SK-N-SH (cell line): ENCODE data around the gene MAP3K19. TPM values are rescaled to one million over a fixed set of nuclear protein-coding genes. Genes with fewer than 3 reads are reported as not detected.

Experiments
- CTCF ChIA-PET: fragments of 300-600, 350-600 bp; formaldehyde crosslinking; extraction: SDS; loops from one replicate; lab custom pipeline; 2021; lab: Yijun Ruan, JAX
- POLR2A ChIA-PET: fragments of 350-600 bp; sonication (Branson Sonifier 250); formaldehyde crosslinking; extraction: SDS; loops from one replicate; lab custom pipeline; 2020; ENCODE audit warnings: antibody characterized with exemption, inconsistent platforms; lab: Yijun Ruan, JAX
- DNase-seq: peaks from one replicate; pipeline ENCODE4 v3.0.0; 2012
- H2AFZ ChIP-seq: fragments of 200-600 bp; sonication (generic); 2 replicates; pipeline ENCODE4 v1.8.1; 2016; ENCODE audit warnings: antibody characterized with exemption, mild to moderate bottlenecking, low read depth
- H3F3A ChIP-seq: fragments of 200-600 bp; sonication (generic); replicated peaks from 2 replicates; pipeline ENCODE3; 2016; ENCODE audit warnings: antibody characterized with exemption, mild to moderate bottlenecking; ENCODE audit not compliant: insufficient read depth
- H3K27ac ChIP-seq, 2 experiments: fragments of 200-500 bp in 1 of 2; fragments of 200-600 bp in 1 of 2; sonication (Bioruptor generic) in 1 of 2; sonication (generic), shearing (Covaris generic) in 1 of 2; 2 replicates each; pipeline versions ENCODE4 v1.5.1 to v1.6.1; 2014 to 2016; ENCODE audit warnings: low read depth in 2 of 2, inconsistent platforms in 1 of 2, low read length in 1 of 2, mild to moderate bottlenecking in 1 of 2, mixed read lengths in 1 of 2
- H3K27me3 ChIP-seq: fragments of 200-600 bp; sonication (generic), shearing (Covaris generic); 2 replicates; pipeline ENCODE4 v1.6.1; 2016; ENCODE audit warnings: mixed run types; ENCODE audit not compliant: insufficient read depth
- H3K36me3 ChIP-seq, 2 experiments: fragments of 200-500 bp in 1 of 2; fragments of 200-600 bp in 1 of 2; sonication (Bioruptor generic) in 1 of 2; sonication (generic) in 1 of 2; replicated peaks in 1 of 2; 2 replicates each; pipeline versions ENCODE3 to v1.5.1; 2014 to 2016; ENCODE audit warnings: low read length in 1 of 2, mild to moderate bottlenecking in 1 of 2; ENCODE audit not compliant: insufficient read depth in 2 of 2, control insufficient read depth in 1 of 2
- H3K4me1 ChIP-seq, 2 experiments: fragments of 200-500 bp in 1 of 2; fragments of 200-600 bp in 1 of 2; sonication (Bioruptor generic) in 1 of 2; sonication (generic), shearing (Covaris generic) in 1 of 2; 2 replicates each; pipeline versions ENCODE4 v1.5.1 to v1.6.1; 2014 to 2016; ENCODE audit warnings: low read depth in 1 of 2, low read length in 1 of 2, mixed run types in 1 of 2; ENCODE audit not compliant: insufficient read depth in 2 of 2, control insufficient read depth in 1 of 2
- H3K4me2 ChIP-seq: fragments of 200-600 bp; sonication (generic), shearing (Covaris generic); 2 replicates; pipeline ENCODE4 v1.6.1; 2017; ENCODE audit warnings: mixed run types
- H3K4me3 ChIP-seq, 2 experiments: fragments of 200-500 bp in 1 of 2; fragments of 200-600 bp in 1 of 2; sonication (Bioruptor generic) in 1 of 2; sonication (generic), shearing (Covaris generic) in 1 of 2; 2 replicates each; pipeline versions ENCODE4 v1.5.1 to v1.8.1; 2014 to 2016; ENCODE audit warnings: low read depth in 2 of 2, inconsistent platforms in 1 of 2, low read length in 1 of 2, mild to moderate bottlenecking in 1 of 2, mixed read lengths in 1 of 2, moderate library complexity in 1 of 2
- H3K79me2 ChIP-seq: fragments of 200-600 bp; sonication (generic); 2 replicates; pipeline ENCODE4 v1.8.1; 2017; ENCODE audit warnings: mild to moderate bottlenecking; ENCODE audit not compliant: insufficient read depth
- H3K9ac ChIP-seq: fragments of 200-600 bp; sonication (generic); 2 replicates; pipeline ENCODE4 v1.6.1; 2017; ENCODE audit warnings: mixed run types
- H3K9me2 ChIP-seq: fragments of 200-600 bp; sonication (generic); 2 replicates; pipeline ENCODE4 v1.6.1; 2017; ENCODE audit warnings: mixed run types
- H3K9me3 ChIP-seq: fragments of 200-600 bp; sonication (generic); 2 replicates; pipeline ENCODE4 v1.6.1; 2017; ENCODE audit warnings: mixed run types, mild to moderate bottlenecking, moderate library complexity
- H4K20me1 ChIP-seq: fragments of 200-600 bp; sonication (generic); 2 replicates; pipeline ENCODE4 v1.6.1; 2017; ENCODE audit warnings: mild to moderate bottlenecking, mixed run types; ENCODE audit not compliant: insufficient read depth
- CTCF ChIP-seq: fragments of 200-600 bp; sonication (generic); IDR thresholded peaks from 2 replicates; pipeline ENCODE4 v1.6.1; 2017; ENCODE audit warnings: antibody characterized with exemption, mild to moderate bottlenecking, moderate library complexity
- ELF1 ChIP-seq: IDR thresholded peaks from 2 replicates; pipeline ENCODE4 v1.4.0; 2012
- EZH2phosphoT487 ChIP-seq: fragments of 200-600 bp; sonication (generic); IDR thresholded peaks from 2 replicates; pipeline ENCODE4 v1.6.1; 2017; ENCODE audit warnings: low read depth, mixed run types, mild to moderate bottlenecking, antibody characterized with exemption, moderate library complexity, borderline replicate concordance
- FOXM1 ChIP-seq: IDR thresholded peaks from 2 replicates; pipeline ENCODE4 v1.4.0; 2012; ENCODE audit warnings: low read depth, mild to moderate bottlenecking
- GATA2 ChIP-seq: sonication (generic); formaldehyde crosslinking; IDR thresholded peaks from 2 replicates; pipeline ENCODE4 v1.5.0; 2020; ENCODE audit warnings: mild to moderate bottlenecking, missing genetic modification reagents
- MEF2A ChIP-seq: IDR thresholded peaks from 2 replicates; pipeline ENCODE4 v1.4.0; 2012; ENCODE audit warnings: low read depth, borderline replicate concordance
- NFIC ChIP-seq: IDR thresholded peaks from 2 replicates; pipeline ENCODE4 v1.4.0; 2012; ENCODE audit warnings: borderline replicate concordance
- POLR2AphosphoS5 ChIP-seq: IDR thresholded peaks from 2 replicates; pipeline ENCODE4 v1.6.1; 2012; ENCODE audit warnings: low read depth, low read length
- RAD21 ChIP-seq: IDR thresholded peaks from 2 replicates; pipeline ENCODE4 v1.6.1; 2012; ENCODE audit warnings: mild to moderate bottlenecking, low read length
- RCOR1 ChIP-seq: fragments of 150-350 bp; IDR thresholded peaks from 2 replicates; pipeline ENCODE4 v1.6.1; 2017; ENCODE audit warnings: antibody characterized with exemption, low read length
- REST ChIP-seq: IDR thresholded peaks from 2 replicates; pipeline ENCODE4 v1.6.1; 2012; ENCODE audit warnings: mild to moderate bottlenecking, low read depth, low read length, moderate library complexity
- TCF12 ChIP-seq: IDR thresholded peaks from 2 replicates; pipeline ENCODE4 v1.4.0; 2012
- TEAD4 ChIP-seq: IDR thresholded peaks from 2 replicates; pipeline ENCODE4 v1.4.0; 2012; ENCODE audit warnings: mild to moderate bottlenecking, borderline replicate concordance; ENCODE audit not compliant: insufficient read depth
- YY1 ChIP-seq: IDR thresholded peaks from 2 replicates; pipeline ENCODE4 v1.4.0; 2012; ENCODE audit warnings: low read depth, mild to moderate bottlenecking
- WGBS: methylation state at CpG from one replicate; pipeline ENCODE4 v1.1.6; 2017; ENCODE audit warnings: low lambda C conversion rate; 5-methylcytosine and 5-hydroxymethylcytosine counted together
- polyA plus RNA-seq, 3 experiments: library from polyadenylated mRNA; depleted of rRNA; stranded (reverse); fragments of >200 nt; gene quantifications; 2 replicates each; pipeline ENCODE4 v1.2.3, GENCODE V29; 2012

Gene MAP3K19
- polyA plus RNA-seq, 1 of the 3 experiments (the other 2 are of a cell fraction) = not detected

GRCh38 chr2:134999521-134999920, 47.7 kb downstream of the MAP3K19 start (continued):
- TF ChIP-seq POLR2AphosphoS5 (no peak), FOXM1 (no peak), EZH2phosphoT487 (no peak), YY1 (no peak), NFIC (no peak), MEF2A (no peak), GATA2 (CRISPR knock-in tag) (no peak), REST (no peak), RCOR1 (no peak)
- TF ChIP-seq, all 33 proteins: peak for 0

GRCh38 chr2:134988994-134989605, 58.1 kb downstream of the MAP3K19 start:
- no peak overlapping the region for H3K4me3 ChIP-seq
- POLR2A ChIA-PET = interaction anchor here (0.7 kb wide), 1 partner anchor 13 kb away, joined by 3 read pairs; no protein-coding TSS in a partner anchor
- TF ChIP-seq CTCF (peak; percentile 66), TEAD4 (no peak), ELF1 (no peak), RAD21 (peak; percentile 72), TCF12 (no peak)
- TF ChIP-seq, all 33 proteins: peak for 2
- 30% methylated on average over 3 of the region's 3 CpGs for WGBS
- Histone ChIP-seq H3K4me2 (no peak overlapping the region), H3K79me2 (no peaks in the 10 kb centered on the region), H4K20me1 (no peaks in the 10 kb centered on the region), H3K9me3 (no peaks in the 10 kb centered on the region), H3K9me2 (no peaks in the 10 kb centered on the region), H3K27ac (no peak overlapping the region), H3K4me1 (no peaks in the 10 kb centered on the region), H3F3A (no peaks in the 10 kb centered on the region), H3K27me3 (no peaks in the 10 kb centered on the region), H3K9ac (no peak overlapping the region), H3K36me3 (no peaks in the 10 kb centered on the region), H2AFZ (no peak overlapping the region)
- DNase-seq = peak; percentile 42
- CTCF ChIA-PET = interaction anchor here (0.5 to 6.4 kb wide), 31 partner anchors 9 to 1396 kb away, joined by 3 to 44 read pairs (median 4); partner anchors contain the start of gene R3HDM1
